NCI-H526 treated with DMSO at 0.1 percent for 48 hours (cell line): ENCODE data around the gene SEMA3G.
A peak's percentile ranks its signal among the peaks of the same experiment; 100 is the strongest.

ENCODE experiments used
- DNase-seq: peaks from one replicate; lab custom pipeline; 2025; lab: John Stamatoyannopoulos, UW

SEMA3G gene

GRCh38 chr3:52453496-52454249 is 8.8 kb upstream of the SEMA3G start, which contains the start of gene TNNC1:
TNNC1 (minus strand) TSS chr3:52454041; CDS start chr3:52454015, 26 bp downstream.
- no peak for DNase-seq

- no peak for DNase-seq
Measured at GRCh38 chr3:52452570-52453221, 7.8 kb upstream of the SEMA3G start.

DNA sequence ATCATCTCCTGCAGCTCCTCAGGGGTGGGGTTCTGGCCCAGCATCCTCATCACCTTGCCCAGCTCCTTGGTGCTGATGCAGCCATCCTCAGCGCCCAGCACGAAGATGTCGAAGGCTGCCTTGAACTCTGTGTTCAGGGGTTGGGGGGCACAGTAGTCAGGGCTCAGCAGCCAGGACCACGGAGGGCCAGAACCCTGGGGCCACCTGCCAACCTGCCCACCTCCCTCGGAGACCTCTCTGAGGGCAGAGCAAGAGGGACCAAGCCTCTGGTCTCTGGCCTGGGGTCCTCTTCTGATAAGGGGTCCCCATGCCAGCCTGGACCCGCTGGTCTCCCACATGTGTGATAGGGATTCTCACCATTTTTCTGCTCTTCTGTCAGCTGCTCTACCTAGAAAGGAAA is 7.2 kb upstream of the SEMA3G start:
- DNase-seq = no peak

- DNase-seq = no peak
Measured at GRCh38 chr3:52451237-52452083, 6.6 kb upstream of the SEMA3G start.

GRCh38 chr3:52450489-52451236 is 5.8 kb upstream of the SEMA3G start:
- DNase-seq = no peak

- DNase-seq = no peak
Measured at GRCh38 chr3:52447512-52448355, 2.8 kb upstream of the SEMA3G start.

- DNase-seq = peak; percentile 44
Measured at GRCh38 chr3:52446631-52447511, 2.0 kb upstream of the SEMA3G start.

DNA sequence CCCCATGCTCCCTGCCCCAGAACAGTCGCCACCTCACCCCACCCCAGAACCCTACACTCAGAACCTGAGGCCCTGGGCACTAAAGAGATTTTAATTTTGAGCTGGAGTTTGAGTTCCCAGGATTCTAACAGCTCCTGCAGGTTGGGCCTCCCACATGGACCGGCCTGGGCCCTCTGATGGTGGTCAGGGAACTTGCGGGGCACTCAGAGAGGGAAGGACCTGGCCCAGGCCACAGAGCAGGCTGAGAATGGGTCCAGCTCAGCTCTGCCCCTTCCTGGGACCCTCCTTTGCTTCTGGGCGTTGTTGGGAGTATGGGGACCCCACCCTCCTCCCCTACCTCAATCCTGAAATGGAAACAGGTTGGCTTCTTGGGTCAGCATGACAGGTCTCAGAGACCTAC is 1.1 kb upstream of the SEMA3G start:
- no peak for DNase-seq

DNA sequence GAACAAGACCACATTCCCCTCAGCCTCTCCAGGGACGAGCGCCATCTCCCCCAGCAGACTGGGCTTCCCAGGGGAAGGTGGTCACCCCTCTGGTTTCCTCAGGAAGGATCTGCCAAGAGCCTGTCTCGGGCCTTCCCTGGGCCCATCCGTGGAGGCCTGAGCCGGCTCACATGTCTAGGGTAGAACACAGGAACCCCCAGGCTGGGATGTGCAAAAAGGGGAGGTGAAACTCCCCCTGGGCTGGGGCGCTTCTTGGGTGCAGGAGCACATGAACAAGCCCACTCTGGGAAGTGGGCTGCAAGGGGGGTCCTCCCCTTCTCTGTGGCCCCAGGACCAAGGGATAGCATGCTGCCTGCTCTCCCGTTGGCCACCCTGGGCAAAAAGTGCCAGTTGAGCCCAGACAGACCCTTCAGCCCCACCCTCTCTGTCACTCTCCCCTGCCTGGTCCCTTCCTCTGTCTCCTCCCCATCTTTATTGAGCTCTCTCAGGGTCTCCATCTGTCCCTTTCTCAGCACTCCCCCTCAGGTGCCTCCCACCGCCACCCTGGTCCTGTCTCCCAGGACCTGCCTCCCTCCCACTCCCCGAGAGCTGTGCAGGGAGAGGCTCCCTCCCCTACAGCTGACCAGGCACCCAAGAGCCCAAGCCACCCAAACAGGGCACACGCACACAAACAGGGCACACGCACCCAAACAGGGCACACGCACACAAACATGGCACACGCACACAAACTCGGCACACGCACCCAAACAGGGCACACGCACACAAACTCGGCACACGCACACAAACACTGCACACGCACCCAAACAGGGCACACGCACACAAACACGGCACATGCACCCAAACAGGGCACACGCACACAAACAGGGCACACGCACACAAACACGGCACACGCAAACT is 864 bp downstream of the SEMA3G start:
- DNase-seq = no peak

DNA sequence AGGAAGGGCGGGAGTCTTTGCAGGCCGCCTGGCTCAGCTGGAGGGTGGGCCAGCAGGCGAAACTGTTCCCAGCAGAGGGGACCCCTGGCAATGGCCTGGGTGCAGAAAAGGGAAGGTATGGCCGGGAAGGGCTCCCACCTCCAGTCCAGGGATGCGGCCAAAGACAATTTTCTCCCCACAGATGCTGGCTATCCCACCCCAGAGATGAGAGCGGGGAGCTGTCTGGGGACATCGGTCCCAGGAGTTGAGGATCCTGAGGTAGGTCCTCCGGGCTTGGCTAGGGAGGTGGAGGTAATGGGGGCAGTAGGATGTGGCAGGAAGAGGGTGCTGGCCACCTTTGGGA is 1.7 kb downstream of the SEMA3G start:
- DNase-seq = no peak

- no peak for DNase-seq
Measured at GRCh38 chr3:52442409-52443267, 2.3 kb downstream of the SEMA3G start.

- DNase-seq = no peak
Measured at GRCh38 chr3:52441772-52442332, 3.1 kb downstream of the SEMA3G start.

DNA sequence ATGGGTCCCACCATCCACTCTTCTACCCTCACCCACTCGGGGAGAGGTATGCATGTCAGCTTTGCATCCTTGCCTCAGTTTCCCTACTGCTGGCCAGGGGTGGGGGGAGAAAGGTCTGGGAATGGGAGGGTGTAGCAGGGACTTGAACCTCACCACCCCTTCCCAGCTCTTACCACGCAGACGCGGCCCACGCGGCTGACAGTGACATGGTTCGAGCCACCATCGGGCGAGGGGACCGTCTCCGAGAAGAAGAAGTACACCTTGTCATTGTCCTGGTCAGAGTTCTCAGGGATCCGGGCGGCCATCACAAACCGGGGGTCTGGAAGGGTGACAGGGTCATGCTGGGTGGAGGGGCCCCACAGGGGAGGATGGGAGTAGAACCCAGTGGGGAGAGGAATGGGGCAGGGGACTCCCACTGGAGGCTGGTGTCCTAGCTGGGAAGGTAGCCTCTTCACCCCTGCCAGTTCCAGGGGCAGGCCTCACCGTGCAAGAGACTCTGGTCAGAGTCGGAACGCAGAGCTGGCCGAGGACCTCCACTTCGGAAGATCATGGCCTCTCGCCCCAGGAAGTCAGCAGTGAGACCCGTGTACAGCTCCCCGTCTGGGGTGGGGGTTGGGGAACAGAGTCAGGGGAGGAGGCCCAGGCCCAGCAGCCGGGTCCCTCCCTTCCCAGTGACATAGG is 3.7 kb downstream of the SEMA3G start:
- DNase-seq = no peak

- no peak for DNase-seq
Measured at GRCh38 chr3:52440671-52441070, 4.2 kb downstream of the SEMA3G start.

- no peak for DNase-seq
Measured at GRCh38 chr3:52440249-52440551, 4.7 kb downstream of the SEMA3G start.

DNA sequence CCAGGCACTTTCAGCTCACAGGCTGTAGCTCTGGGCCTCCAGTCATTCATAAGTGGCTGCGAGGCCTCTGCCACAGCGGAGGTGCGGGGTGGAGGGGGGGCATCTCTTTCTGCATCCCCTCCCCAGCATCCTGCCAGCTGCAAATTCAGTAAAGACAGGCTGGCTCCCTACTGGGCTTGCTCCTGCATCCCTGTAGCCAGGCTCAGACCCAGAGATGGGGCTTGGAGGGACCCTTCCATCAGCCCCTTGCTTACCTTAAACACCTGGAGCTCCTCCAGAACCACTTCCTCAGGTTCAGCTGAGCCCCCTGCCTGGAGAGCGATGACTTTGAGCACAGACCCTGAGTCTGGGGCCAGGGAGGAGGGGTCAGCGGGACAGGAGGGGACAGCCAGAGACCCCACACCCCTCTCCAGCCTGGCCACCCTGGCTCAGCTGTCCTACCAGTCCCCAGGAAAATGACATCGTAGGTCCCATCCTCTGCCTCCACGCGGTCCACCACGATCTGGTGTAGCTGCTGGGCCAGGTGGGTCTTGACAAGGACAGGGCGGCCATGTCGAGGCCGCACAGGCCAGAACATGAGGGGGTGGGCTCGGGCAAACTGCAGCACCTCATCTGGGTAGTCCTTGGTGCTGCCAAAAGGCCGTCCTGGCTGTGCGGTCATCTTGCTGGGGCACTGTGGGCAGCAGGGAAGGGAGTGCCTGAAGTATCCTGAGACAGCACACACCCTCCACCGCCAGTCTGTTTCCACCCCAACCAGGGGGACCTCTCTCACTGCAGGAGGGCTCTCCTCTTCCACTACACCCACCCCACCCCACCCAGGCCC is 5.3 kb downstream of the SEMA3G start:
- DNase-seq = no peak
